Glomerular endothelial cell (primary cell): ENCODE data around the gene APOBEC3H. TPM values are rescaled to one million over a fixed set of nuclear protein-coding genes. Genes with fewer than 3 reads are reported as not detected.
"Not testable (repeated sequence)": the region's sequence is repeated elsewhere in the genome, so short reads cannot be mapped to it uniquely, and the experiment has no call there.

Source experiments
- DNase-seq: peaks from one replicate; pipeline ENCODE4 v3.0.0-alpha.2; 2011; ENCODE audit warnings: low read depth, low spot score; ENCODE audit errors: extremely low read depth
- total RNA-seq: library from RNA; depleted of rRNA; stranded (reverse); fragments of >200 nt; gene quantifications from 2 replicates; pipeline ENCODE4 v1.2.3, GENCODE V29; 2015

Gene APOBEC3H
- total RNA-seq, result not detected in 2 replicates

DNA sequence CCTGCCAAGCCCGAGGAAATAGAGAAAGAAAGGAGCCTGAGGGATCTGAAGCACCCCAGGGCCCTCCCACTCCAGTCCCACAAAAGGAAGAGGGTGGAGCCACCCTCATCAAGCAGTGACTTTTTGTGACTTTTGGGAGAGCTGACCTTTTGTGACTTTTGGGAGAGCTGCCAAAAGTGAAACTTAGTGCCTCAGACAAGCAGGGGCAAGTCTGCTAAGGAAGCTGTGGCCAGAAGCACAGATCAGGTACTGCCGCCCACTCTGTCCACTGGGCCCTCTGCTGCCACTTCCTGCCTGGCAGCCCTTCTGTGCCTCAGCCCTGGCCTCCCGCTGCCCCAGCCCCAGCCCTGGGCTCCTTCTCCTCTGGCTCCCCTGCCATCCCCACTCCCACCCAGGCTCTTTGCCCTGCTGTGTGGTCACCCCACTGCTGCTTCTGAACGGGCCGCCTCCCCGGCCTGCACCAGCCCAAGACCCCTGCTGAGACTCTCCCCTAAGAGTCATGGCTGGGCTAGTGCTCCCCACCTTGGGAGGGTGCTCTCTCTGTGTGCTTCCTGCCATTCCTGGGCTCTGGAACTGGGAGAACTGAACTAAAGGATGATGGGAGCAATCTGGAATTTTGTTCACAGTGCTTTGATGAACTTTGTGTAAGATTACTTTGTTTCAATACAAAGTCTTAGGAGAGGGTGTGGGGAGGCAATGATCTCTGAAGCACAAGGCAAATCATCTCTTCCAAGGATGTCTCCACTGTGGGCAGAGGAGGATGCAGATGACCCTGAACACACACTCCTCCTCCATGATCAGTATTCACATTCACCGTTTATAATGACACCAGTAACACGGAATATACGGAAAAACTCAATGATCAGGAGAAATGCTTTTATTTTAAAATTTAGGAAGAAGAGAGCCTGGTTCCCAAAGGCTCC lies at the start of gene APOBEC3H:
TSS of gene APOBEC3H (plus strand) at position 147 of the 923 bp plus-strand sequence. CDS start 3,035 bp downstream, outside the sequence.
- no peak for DNase-seq

DNA sequence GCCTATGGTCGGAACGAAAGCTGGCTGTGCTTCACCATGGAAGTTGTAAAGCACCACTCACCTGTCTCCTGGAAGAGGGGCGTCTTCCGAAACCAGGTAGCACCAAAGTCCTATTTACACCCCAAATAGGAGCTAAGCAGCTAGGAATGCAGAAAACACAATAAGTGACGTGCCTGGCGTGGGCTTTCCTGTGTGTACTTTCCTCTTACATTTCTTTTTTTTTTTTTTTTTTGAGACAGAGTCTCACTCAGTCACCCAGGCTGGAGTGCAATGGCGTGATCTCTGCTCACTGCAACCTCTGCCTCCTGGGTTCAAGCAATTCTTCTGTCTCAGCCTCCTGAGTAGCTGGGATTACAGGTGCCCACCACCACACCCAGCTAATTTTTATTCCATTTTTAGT lies 47.6 kb upstream of the APOBEC3H start:
- not testable (repeated sequence) for DNase-seq

DNA sequence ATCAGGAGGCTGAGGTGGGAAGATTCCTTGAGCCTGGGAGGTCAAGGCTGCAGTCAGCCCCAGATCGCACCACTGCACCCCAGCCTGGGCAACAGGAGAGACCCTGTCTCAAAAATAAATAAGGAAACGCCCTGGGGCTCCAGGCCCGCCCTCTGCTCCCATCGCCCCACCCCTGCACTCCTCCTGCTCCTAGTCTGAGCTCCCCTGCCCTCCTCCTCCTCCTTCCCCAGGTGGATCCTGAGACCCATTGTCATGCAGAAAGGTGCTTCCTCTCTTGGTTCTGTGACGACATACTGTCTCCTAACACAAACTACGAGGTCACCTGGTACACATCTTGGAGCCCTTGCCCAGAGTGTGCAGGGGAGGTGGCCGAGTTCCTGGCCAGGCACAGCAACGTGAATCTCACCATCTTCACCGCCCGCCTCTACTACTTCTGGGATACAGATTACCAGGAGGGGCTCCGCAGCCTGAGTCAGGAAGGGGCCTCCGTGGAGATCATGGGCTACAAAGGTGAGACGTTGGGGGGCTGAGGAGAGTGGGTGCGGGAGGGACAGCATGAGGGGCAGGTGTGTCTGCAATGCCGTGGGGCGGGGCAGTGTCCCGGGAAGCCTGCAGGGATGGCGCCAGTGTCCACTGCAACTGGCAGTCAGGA lies 45.1 kb upstream of the APOBEC3H start:
- not testable (repeated sequence) for DNase-seq

DNA sequence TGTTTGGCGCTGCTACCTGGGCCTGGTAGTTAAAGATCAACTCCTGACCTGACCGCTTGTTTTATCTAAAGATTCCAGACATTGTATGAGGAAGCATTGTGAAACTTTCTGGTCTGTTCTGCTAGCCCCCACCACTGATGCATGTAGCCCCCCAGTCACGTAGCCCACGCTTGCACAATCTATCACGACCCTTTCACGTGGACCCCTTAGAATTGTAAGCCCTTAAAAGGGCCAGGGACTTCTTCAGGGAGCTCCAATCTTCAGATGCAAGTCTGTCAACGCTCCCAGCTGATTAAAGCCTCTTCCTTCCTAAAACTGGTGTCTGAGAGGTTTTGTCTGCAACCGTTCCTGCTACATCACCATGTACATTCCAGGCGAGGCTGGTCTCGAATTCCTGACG lies 41.4 kb upstream of the APOBEC3H start:
- no peak for DNase-seq

DNA sequence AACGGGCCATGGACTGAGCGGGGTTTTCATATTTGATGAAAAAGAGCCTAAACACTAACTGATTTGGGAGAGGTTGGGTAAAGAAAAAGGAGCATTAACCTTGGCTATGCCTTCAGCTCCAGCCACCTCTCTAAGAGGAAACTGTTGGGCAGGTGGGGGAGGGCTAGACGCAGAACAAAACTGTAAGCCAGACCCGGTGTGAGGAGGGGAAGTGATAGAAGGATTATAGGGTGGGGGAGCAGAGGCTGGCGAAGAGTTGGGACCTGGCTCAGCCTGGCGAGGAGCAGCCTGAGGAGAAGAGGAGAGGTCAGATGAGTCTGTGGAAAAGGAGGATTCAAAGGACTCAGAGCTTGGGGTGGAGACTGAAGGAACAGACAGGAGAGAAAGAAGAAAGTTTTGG lies 35.8 kb upstream of the APOBEC3H start:
- not testable (repeated sequence) for DNase-seq

DNA sequence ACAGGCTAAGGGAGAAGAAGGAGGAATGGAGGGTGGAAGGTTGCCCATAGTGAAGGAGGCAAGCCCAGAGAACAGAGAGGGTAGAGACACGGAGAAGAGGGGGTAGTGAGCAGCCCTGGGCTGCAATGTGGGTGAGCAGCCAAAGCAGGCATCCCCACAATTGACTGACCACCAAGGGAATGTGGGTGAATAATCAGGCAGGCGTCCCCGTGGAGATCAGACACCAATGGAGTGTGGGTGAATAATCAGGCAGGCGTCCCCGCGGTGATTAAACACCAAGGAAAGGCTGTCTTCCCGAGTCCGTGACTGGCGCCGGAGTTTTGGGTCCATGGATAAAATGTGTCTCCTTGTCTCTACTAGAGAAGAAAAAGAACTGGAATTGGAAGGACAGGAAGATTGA lies 35.1 kb upstream of the APOBEC3H start:
- DNase-seq, result not testable (repeated sequence)

DNA sequence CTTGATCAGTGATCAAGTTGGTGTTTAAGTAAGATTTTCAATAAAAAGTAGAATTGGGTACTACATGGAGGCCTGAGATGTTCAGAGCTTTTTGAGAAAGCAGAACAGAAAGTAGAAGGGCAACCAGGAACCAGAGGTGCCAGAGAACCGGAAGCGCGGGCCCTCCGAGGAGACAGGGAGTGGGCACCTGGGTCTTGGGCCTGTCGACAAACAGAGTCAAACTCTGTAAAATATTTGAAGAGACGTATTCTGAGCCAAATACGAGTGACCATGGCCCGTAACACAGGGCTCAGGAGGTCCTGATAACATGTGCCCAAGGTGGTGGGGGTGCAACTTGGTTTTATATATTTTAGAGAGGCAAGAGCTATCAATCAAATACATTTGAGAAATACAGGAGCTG lies 33.1 kb upstream of the APOBEC3H start:
- DNase-seq, result not testable (repeated sequence)

DNA sequence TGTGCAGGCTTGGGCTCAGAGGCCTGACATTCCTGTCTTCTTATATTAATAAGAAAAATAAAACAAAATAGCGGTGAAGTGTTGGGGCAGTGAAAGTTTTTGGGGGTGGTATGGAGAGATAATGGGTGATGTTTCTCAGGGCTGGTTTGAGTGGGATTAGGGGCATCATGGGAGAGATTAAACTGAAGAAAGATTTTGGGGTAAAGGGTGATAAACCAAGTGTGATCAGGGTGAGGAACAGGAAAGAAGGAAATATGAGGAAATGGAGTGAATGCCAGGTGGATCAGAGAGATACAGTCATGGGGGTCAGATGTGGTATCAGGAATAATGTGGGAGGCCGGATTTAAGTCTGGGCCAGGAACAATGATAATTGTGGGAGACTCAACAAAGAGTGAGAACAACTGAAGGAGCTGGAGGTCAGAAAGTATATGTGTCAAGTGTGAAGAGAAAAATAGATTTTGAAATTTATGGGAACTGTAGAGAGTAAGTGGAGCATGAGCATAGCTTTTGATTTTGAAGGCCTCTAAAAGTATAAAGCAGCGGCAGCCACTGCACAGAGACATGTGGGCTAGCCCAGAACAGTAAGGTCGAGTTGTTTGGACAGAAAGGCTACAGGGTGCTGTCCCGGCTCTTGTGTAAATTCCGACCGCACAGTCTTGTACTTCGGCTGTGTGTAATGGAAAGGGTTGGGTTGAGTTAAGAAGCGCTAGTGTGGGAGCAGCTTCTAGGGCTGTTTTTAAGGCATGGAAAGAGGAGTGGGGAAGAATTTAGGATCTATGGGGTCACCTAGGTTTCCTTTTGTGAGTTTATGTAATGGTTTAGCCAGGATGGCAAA lies 30.4 kb upstream of the APOBEC3H start:
- DNase-seq, result not testable (repeated sequence)

DNA sequence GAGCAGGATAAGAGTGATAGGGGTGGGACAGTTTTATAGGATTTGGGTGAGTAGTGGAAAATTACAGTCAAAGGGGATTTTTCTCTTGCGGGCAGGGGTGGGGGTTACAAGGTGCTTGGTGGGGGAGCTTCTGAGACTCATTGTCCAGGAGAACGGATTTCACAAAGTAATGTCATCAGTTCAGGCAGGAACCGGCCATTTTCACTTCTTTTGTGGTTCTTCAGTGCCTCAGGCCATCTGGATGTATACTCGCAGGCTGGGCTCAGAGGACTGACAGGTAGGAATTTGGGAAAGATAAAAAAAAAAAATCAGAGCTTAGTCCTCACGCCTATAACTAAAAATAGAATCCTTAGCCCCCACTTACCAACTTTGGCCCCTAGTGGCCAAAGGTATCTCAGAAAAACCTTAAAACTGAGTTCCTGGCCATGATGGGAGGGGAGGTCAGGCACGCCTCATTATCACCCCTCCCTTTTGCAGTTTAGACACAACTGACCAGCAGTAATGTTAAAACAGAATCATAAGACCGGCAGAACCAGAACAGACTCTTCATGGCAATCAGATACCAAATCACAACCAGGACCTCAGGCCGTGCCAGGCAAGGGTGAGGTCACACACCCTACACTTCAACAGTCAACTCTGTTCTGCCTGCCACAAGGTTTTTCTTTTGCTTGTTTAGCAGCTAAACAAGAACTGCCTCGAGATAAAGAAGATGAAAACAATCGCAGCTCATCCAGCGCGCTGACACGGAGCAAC lies 28.8 kb upstream of the APOBEC3H start:
- DNase-seq, result no peak

DNA sequence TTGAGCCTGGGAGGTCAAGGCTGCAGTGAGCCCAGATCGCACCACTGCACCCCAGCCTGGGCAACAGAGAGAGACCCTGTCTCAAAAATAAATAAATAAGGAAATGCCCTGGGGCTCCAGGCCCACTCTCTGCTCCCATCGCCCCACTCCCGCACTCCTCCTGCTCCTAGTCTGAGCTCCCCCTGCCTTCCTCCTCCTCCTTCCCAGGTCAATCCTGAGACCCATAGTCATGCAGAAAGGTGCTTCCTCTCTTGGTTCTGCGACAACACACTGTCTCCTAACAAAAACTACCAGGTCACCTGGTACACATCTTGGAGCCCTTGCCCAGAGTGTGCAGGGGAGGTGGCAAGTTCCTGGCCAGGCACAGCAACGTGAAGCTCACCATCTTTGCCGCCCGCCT lies 26.9 kb upstream of the APOBEC3H start:
- DNase-seq, result no peak

DNA sequence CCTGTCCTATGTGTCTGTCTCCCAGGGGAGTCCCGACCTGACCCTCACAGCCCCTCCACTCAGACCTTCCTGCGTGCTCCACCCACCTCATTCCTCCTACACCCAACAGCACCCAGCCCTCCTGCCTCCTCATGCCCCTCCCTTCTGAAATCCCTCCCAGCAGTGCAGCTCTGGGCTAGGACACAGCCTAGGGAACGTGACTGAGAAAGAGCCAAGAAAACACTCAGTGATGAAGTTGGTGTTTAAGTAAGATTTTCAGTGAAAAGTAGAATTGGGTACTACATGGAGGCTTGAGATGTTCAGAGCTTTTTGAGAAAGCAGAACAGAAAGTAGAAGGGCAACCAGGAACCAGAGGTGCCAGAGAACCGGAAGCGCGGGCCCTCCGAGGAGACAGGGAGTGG lies 24.5 kb upstream of the APOBEC3H start:
- DNase-seq, result not testable (repeated sequence)

DNA sequence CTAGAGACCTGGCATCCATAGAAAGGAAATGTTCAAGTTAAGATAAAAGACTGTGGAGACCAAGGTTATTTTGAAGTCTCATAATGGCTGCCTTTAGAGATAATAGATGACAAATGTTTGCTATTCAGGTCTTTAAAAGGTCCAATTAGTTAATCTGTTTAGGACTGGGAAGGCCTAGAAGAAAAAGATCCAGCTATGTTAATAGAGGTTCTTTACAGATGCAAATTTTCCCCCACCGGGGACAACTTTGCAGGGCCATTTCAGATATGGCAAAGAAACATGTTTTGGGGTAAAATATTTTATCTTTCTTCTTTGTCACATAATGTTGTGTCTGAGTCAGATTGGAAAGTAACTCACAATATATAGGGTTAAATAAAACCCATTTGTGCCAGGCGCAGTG lies 23.1 kb upstream of the APOBEC3H start:
- no peak for DNase-seq

DNA sequence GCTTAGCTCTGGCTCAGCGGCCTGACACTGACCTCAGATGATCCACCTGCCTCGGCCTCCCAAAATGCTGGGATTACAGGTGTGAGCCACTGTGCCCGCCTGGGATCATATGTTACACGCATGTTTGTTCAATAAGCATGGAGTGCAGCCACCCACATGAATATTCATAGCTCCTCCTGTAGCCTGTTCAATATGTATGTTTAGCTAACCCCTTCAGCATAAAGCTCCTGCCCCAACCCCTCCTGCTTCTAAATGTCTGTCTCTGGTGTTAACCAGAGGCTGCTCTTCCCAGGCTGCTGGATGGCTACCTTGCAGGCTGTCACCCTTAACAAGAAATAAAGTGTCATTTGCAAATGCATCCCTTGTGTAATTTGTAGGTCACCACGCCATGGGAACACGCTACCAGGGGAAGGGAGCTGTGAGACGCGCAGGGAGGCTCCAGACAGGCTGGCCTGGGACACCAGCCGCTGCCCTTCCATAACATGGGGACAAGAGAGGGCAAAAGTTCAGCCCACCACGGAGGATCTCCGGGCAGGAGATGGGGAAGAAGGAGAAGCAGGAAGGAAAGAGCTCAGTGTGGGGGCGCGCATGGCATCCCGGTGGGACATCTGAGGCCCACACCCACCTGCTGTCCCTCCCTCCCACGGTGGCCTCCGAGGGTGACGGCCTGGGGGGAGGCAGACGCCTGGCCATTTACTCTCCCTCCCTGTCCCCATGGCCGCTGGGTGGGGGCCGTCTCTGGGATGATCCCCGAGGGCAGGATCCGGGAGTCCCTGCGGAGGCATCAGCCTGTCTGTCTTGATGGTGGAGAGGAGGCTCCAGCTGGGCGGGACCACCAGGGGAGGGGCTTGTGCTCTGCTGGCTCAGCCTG lies 20.7 kb upstream of the APOBEC3H start:
- not testable (repeated sequence) for DNase-seq

DNA sequence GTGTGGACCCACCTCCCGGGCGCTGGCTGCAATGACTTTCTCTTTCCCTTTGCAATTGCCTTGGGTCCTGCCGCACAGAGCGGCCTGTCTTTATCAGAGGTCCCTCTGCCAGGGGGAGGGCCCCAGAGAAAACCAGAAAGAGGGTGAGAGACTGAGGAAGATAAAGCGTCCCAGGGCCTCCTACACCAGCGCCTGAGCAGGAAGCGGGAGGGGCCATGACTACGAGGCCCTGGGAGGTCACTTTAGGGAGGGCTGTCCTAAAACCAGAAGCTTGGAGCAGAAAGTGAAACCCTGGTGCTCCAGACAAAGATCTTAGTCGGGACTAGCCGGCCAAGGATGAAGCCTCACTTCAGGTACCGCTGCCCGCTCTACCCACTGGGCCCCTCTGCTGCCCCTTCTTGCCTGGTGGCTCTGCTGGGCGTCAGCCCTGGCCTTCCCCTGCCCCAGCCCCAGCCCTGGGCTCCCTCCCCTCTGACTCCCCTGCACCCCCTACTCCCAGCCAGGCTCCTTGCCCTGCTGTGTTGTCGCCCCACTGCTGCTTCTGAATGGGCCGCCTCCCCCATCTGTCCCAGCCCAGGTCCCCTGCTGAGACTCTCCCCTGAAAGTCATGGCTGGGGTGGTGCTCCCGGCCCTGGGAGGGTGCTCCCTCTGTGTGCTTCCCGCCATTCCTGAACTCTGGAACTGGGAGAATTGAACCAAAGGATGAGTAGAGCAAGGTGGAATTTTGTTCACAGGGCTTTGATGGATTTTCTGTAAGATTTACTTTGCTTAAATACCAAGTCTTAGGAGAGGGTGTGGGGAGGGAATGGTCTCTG lies 19.8 kb upstream of the APOBEC3H start, which contains the start of gene APOBEC3G:
TSS of gene APOBEC3G (plus strand) at position 250 of the 815 bp plus-strand sequence. CDS start at position 337, 87 bp downstream.
- not testable (repeated sequence) for DNase-seq

DNA sequence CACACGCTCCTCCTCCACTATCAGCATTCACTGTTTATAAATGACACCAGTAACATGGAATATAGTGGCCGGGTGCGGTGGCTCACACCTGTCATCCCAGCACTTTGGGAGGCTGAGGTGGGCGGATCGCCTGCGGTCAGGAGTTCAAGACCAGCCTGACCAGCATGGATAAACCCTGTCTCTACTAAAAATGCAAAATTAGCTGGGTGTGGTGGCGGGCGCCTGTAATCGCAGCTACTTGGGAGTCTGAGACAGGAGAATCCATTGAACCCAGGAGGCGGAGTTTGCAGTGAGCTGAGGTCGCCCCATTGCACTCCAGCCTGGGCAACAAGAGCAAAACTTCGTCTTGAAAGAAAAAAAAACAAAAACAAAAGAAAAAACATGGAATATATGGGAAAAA lies 19.1 kb upstream of the APOBEC3H start:
- not testable (repeated sequence) for DNase-seq

DNA sequence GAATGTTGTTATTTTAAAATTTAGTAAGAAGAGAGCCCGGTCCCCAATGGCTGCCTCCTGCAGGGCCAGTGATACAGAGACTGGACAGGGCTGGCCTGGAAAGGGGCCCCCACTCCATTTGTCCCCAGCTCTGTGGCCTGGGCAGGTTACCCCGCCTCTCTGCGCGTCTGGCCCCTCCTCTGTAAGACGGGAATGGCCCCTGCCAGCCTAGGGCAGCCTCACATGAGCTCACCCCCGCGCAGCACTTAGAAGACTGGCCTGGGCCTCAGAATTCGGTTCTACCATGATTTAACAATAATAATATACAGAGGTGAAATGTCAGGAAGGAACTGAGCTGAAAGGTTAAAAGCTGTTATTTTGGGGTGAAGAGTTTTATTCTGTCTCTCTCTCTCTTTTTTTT lies 18.7 kb upstream of the APOBEC3H start:
- no peak for DNase-seq

DNA sequence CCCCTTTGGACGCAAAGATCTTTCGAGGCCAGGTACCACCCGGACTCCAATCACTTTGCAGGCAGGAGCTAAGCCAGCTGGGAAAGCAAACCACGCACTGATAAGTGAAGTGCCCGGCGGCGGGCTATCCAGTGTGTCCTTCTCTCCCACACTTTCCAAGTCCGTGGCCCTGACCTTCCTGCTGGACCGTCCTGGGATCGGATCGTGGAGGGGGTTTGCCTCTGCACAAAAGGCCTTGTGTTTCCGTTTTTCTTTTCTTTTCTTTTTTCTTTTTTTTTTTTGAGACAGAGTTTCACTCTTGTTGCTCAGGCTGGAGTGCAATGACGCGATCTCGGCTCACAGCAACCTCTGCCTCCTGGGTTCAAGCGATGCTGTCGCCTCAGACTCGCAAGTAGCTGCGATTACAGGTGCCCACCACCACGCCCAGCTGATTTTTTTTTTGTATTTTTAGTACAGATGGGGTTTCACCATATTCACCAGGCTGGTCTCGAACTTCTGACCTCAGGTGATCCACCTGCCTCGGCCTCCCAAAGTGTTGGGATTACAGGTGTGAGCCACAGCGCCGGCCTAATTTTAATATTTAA lies 17.9 kb upstream of the APOBEC3H start:
- not testable (repeated sequence) for DNase-seq
